ENCODE data around the gene NXPE3. TPM values are rescaled to one million over a fixed set of nuclear protein-coding genes. Genes with fewer than 3 reads are reported as not detected.
"Not testable (repeated sequence)": the region's sequence is repeated elsewhere in the genome, so short reads cannot be mapped to it uniquely, and the experiment has no call there.

Gene NXPE3
- total RNA-seq, 1 experiment from 2014 or later, result 8.0 TPM

GRCh38 chr3:101851850-101852714, 73.1 kb downstream of the NXPE3 start:
- no peak for DNase-seq (ENCODE audit: low read depth)

GRCh38 chr3:101852983-101853840, 74.2 kb downstream of the NXPE3 start:
- no peak for DNase-seq (ENCODE audit: low read depth)

GRCh38 chr3:101853982-101854381, 75.0 kb downstream of the NXPE3 start:
- no peak for DNase-seq (ENCODE audit: low read depth)

- no peak for DNase-seq (ENCODE audit: low read depth)
These were observed 75.7 kb downstream of the NXPE3 start for GRCh38 chr3:101854608-101855304.

- DNase-seq (ENCODE audit: low read depth), result no peak
These were observed 78.3 kb downstream of the NXPE3 start for GRCh38 chr3:101857301-101857741.

- DNase-seq (ENCODE audit: low read depth), result no peak
These were observed 79.5 kb downstream of the NXPE3 start for GRCh38 chr3:101858464-101859030.

- DNase-seq (ENCODE audit: low read depth), result no peak
These were observed 81.0 kb downstream of the NXPE3 start for GRCh38 chr3:101859882-101860448.

- no peak for DNase-seq (ENCODE audit: low read depth)
These were observed 82.3 kb downstream of the NXPE3 start for GRCh38 chr3:101861212-101861788.

GRCh38 chr3:101861789-101862415, 82.9 kb downstream of the NXPE3 start:
- no peak for DNase-seq (ENCODE audit: low read depth)

- no peak for DNase-seq (ENCODE audit: low read depth)
These were observed 83.6 kb downstream of the NXPE3 start for GRCh38 chr3:101862416-101863165.

GRCh38 chr3:101864926-101865325, 85.9 kb downstream of the NXPE3 start:
- DNase-seq (ENCODE audit: low read depth), result not testable (repeated sequence)

GRCh38 chr3:101865751-101866509, 86.9 kb downstream of the NXPE3 start:
- no peak for DNase-seq (ENCODE audit: low read depth)

GRCh38 chr3:101867511-101867910, 88.5 kb downstream of the NXPE3 start:
- no peak for DNase-seq (ENCODE audit: low read depth)

GRCh38 chr3:101867996-101868395, 89.0 kb downstream of the NXPE3 start:
- DNase-seq (ENCODE audit: low read depth), result no peak

- peak; percentile 69 for DNase-seq (ENCODE audit: low read depth)
These were observed 89.8 kb downstream of the NXPE3 start for GRCh38 chr3:101868534-101869464.

- no peak for DNase-seq (ENCODE audit: low read depth)
These were observed 91.1 kb downstream of the NXPE3 start for GRCh38 chr3:101870138-101870537.

GRCh38 chr3:101873619-101874018, 94.6 kb downstream of the NXPE3 start:
- DNase-seq (ENCODE audit: low read depth), result no peak

- no peak for DNase-seq (ENCODE audit: low read depth)
These were observed 97.1 kb downstream of the NXPE3 start for GRCh38 chr3:101876142-101876541.
